Stimulated activated CD8-positive, alpha-beta memory T cell treated with anti-CD3 and anti-CD28 coated beads, Interleukin-15, amount 100 ng/mL, for 48 hours (primary cell): ENCODE data around the gene NLE1.

ENCODE experiments used
- DNase-seq, 2 donors: peaks; one replicate each; pipeline ENCODE4 v3.0.0-alpha.2; 2020; ENCODE audit warnings: low read depth in 2 of 2

Gene NLE1

GRCh38 chr17:35087731-35088355 is 54.3 kb downstream of the NLE1 start:
- no peak for DNase-seq

GRCh38 chr17:35086931-35087573 is 55.1 kb downstream of the NLE1 start:
- no peak for DNase-seq

- DNase-seq, result no peak
Measured at GRCh38 chr17:35086164-35086563, 55.9 kb downstream of the NLE1 start.

- DNase-seq, result no peak
Measured at GRCh38 chr17:35084987-35085386, 57.1 kb downstream of the NLE1 start.

GRCh38 chr17:35083071-35083470 is 59.0 kb downstream of the NLE1 start:
- DNase-seq, result no peak

GRCh38 chr17:35082073-35082657 is 59.9 kb downstream of the NLE1 start:
- no peak for DNase-seq

- DNase-seq, result no peak
Measured at GRCh38 chr17:35081638-35082037, 60.5 kb downstream of the NLE1 start.

GRCh38 chr17:35080536-35080935 is 61.6 kb downstream of the NLE1 start:
- no peak for DNase-seq

- no peak for DNase-seq
Measured at GRCh38 chr17:35079547-35080423, 62.3 kb downstream of the NLE1 start.
